ENCODE measurements around the gene ACOX2.

- TF ChIP-seq CTCF (IDR thresholded peaks at IDR 0.05; ENCODE audit: low read depth, low read length), result no peak
- no peak for TF ChIP-seq EZH2phosphoT487 (IDR thresholded peaks at IDR 0.05; ENCODE audit: low read depth)
These were observed 47.7 kb upstream of the ACOX2 start for GRCh38 chr3:58584690-58585004.

Data from OCI-LY3 (cell line).